Camera-type eye (tissue), 1 donor: ENCODE results near the gene SMC4. TPM values are rescaled to one million over a fixed set of nuclear protein-coding genes. Genes with fewer than 3 reads are reported as not detected.

Source experiments
- total RNA-seq: library from RNA; depleted of rRNA; stranded (reverse); fragments of >200 nt; gene quantifications from one replicate; pipeline ENCODE4 v1.2.3, GENCODE V29; 2014

The SMC4 gene
- 116 TPM for total RNA-seq

DNA sequence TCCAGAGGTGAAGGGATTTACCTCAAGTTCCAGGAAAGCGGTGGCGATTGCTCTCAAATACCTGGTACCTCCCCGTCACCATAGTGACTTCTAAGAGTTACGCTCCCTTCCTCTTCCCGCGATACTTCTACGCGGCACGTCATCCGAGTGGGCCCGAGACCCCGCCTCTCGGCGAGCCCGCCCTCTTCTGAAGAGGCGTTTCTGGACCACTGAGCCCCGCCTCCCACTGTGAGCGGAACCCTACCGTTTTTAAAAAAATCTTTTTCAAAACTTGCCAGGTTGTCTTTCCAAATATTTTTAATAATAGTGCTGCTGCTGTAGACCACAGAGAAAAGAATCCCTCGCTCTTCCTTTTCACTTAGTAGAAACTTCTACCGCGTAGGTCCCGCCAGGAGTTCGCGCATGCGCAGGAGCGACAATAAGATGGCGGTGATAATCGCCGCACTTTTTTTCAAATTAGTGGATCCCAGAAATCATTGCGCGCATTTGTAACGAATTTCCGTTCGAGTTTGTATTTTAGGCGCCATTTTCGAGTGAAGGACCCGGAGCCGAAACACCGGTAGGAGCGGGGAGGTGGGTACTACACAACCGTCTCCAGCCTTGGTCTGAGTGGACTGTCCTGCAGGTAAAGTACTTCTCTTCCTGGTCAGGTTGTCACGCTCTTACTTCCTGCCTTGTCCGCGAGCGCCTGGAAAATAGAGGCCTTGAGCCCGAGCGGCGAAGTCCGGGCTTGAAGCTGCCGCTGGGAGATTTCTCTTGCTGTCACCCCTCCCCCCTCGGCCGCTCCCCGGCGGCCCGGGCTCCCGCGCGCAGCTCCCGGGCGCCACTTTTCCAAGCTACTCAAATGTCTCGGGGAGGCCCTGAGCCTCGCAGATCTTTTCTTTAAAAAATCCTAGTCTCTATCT is at the start of gene SMC4, which contains the start of gene IFT80:
Gene SMC4, plus strand, starts transcription at position 526 of the 905 bp plus-strand sequence. CDS start 1,177 bp downstream, outside the sequence.
Gene IFT80, minus strand, starts transcription at position 101 of the 905 bp plus-strand sequence. CDS start 14,625 bp downstream, outside the sequence.

DNA sequence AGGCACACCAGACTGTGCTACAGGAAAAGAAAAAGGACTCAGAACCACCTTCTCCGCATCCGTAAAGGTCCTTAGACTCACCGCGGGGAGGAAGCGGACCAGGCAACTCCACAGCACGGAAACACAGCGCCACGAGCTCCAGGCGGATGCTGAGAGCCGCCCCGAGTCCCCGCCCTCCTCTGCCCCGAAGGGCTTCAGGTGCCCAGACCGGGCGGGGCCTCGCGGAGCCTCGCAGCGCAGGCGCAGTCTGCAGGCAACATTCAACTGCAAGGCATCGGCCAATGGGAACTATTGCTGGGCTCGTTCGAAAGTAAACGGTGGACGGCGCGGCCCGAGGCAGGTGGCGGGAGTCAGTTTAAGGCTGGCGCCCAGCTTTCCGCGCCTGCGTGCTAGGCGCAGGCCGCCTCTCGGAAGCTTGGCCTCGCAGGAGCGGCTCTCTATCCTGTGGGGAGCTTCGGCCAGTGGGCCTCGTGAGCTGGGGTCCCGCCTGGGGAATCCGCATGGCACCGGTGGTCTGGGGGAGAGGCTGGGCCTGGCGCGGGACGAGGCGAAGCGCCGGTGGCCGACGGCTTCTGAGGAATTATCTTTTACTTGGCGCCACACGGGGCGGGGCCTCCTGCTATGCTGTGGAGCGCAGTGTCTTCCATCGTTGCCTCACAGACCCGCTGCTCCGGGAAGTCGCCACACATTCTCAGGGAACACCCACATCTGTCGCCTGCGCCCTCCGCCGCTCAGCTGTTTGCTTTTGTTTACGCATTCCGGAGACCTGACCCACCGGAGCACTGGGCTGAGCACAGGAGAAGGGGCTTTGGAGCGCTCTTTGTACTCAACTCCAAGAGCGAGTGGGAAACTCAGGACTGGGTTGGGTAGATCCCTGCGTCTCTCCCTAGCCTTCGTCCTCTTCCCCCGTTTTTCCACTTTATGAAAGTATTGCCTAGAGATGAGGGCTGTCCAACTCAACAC is 50.5 kb downstream of the SMC4 start, which contains the start of gene TRIM59:
Gene TRIM59, minus strand, starts transcription at position 151 of the 963 bp plus-strand sequence. CDS start 10,603 bp downstream, outside the sequence.

Other genes starting within 250 kb of the SMC4 start
- 0.66 TPM for gene C3orf80, start 174.2 kb upstream of the SMC4 start, total RNA-seq
- gene IFT80, start 425 bp upstream of the SMC4 start, total RNA-seq, result 104 TPM
- 25.6 TPM for gene TRIM59, start 50.1 kb downstream of the SMC4 start, total RNA-seq
- 43.5 TPM for gene KPNA4, start 165.9 kb downstream of the SMC4 start, total RNA-seq